HG03439 (cell line): ENCODE data around the gene PPAT.
A peak's percentile ranks its signal among the peaks of the same experiment; 100 is the strongest.
"Not testable (repeated sequence)": the region's sequence is repeated elsewhere in the genome, so short reads cannot be mapped to it uniquely, and the experiment has no call there.

Source experiments
- ATAC-seq: cut with Tn5 transposase; IDR thresholded peaks from one replicate; pipeline ENCODE4 v1.9.1; 2021; ENCODE audit warnings: mild to moderate bottlenecking, moderate library complexity; ENCODE audit not compliant: unreplicated experiment

Gene PPAT

DNA sequence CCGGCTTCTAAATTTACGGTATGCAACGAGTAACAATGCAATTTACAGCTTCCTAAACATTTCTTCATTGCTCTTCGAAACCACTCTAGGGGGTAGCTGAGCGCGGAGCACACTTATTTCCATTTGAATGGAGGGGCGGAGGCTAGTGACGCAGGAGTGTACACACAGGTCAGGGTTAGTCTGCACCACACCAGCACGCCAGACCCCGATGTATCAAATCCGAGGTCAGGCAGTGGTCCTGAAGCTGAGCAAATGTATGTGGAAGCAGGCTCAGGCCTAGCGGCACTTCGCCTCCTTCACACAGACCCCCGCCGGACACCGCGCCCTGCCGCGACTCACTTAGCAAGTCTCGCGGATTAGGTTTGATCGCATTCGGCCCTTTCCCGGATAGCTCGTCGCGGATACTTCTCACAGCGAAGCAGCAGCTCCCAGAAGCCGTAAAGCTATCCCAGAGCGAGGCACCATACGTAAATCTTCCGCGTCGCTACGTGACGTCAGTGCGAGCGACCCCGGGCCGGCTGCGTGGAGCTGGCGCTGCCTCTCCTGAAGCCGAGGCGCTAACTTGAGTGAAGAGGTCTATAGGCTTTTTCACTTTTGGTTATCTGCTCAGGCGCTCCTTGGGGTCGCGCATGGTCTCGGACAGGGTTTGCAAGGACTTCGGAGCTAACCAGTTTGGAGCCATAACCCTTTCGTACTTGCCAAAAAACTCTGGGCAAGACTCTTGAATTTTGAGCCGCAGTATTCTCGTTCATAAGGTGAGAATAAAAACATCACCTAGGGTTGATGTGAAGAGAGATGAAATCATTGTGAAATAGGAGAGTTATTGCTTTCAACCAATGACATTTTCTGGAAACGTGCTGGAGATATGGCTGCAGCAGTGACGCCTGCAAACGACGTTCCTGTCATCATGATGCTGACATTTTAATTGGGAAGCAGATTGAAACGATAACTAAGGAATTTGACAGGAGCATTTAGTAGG is 48.1 kb downstream of the PPAT start, which contains the start of gene AASDH:
AASDH (minus strand) TSS at position 469 of the 979 bp plus-strand sequence. CDS start 3,192 bp downstream, outside the sequence.
- ATAC-seq, result peak; percentile 94

DNA sequence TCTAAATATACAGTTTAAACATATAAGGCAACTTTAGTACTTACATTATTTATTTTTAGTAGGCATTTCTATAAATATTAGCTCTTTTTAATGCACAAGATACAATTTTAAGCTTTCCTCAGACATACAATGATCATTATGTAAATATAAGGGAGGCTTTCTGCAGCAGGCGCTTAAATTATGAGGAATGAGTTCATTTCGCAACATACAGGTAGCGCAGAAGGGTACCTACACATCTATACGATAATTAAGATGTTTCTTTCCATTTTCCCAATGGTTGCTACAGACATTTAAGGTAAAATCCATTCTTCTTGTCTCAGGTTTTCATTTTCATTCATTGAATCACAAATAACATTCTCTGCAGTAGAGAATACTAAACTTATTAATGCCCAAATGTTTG is 49.3 kb downstream of the PPAT start:
- ATAC-seq, result no peak

DNA sequence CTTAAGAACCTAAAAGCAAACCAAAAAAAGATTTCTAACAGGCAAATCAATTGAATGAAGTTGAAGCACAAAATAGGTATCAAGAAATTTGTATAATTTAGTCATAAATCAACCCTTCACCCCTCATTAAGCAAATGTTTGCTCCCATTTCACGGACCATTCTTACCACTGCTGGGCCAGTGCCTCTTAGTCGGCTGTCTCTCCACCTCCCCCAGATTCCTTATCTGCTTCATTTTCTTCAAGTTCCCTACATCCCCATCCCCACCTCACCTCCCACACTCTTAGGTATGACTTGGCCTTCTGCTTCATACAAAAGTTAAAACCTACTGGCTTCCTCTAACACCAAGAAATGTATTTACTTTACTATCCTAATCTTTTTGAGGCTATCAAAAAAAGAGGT is 60.0 kb downstream of the PPAT start:
- no peak for ATAC-seq

DNA sequence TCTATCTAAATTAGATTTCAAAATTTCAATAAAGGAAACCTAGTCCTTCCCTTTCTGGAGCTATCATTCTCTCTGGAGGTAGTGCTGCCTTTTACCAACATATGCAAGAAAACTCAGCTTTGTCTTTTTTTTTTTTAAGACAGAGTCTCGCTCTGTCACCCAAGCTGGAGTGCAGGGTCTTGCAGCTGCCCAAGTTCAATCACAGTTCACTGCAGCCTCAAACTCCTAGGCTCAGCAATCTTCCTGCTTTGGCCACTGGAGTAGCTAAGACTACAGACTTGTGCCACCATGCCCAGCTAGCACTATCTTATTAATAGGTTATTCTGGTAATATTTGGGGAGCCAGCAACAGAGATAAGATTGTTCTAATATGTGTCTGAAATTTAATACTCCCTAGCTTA is 60.5 kb downstream of the PPAT start:
- ATAC-seq, result no peak

DNA sequence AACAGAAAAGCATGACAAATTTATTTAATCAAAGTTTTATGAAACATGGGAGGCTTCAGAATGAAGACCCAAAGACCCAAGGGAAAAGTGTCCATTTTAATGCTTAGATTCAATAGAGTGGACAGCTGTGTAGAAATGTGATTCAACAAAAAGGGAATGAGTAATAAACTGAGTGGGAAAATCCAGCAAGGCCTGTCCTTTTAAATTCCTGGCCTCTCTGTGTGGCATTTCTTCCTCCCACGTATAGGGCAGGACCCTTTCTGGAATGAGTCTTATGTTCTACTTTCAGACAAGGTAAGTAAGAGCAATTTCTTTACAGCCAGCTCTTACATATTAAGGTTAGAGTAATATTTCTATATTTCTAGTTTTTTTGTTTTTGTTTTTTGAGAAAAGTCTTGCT is 62.6 kb downstream of the PPAT start:
- no peak for ATAC-seq

DNA sequence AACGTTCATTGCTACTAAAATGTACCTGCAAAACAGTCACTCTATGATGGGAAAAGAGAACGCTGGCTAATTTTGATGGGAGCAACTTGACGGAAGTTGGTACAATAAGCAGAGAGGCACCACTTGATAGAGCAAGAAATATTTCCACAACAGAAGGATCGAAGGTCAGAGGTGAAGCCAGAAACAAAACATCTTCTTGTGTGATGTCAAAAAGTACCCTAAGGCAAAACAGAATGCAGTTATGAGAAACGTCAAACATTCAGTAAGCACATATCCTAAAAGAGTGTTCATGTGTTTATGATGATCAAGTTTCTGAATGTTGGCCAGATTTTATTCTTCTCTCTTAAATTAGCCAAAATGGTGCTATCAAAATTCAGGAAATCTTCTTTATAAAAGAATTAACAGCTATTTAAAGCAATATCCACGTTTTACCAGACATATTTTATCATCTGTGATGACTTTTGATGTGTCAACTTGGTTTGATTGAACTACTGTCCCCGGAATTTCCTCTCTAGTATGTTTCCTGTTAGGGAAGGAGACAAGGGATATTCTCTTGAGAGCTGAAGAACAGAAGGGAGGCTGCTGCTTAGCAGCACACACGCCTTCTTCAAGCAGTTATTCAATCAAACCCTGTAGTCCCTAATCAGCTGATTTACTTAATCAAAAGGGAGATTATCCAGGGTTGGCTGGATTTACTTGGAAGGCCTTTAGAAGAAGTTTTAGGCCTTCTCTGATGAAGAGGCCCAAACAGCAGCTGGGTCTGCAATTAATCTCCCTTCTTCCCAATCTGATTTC is 63.8 kb downstream of the PPAT start:
- ATAC-seq, result no peak

DNA sequence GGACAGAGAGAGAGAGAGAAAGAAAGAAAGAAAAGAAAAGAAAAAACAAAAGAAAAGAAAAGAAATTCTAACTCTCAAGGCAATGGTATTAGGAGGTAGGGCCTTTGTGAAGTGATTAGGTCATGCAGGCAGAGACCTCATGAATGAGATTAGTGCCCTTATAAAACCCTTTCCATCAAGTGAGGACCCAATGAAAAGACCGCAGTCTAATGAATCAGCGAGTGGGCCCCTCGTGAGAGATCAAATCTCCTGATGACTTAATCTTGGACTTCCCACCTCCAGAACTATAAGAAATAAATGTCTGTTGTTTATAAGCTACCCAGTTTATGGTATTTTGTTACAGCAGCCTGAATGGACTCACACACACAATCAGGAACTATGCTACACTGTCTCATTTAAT is 65.0 kb downstream of the PPAT start:
- no peak for ATAC-seq

DNA sequence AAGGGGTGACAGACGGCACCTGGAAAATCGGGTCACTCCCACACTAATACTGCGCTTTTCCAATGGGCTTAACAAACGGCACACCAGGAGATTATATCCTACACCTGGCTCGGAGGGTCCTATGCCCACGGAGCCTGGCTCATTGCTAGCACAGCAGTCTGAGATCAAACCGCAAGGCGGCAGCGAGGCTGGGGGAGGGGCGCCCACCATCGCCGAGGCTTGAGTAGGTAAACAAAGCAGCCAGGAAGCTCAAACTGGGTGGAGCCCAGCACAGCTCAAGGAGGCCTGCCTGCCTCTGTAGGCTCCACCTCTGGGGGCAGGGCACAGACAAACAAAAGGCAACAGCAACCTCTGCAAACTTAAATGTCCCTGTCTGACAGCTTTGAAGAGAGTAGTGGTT is 72.4 kb downstream of the PPAT start:
- ATAC-seq, result not testable (repeated sequence)

DNA sequence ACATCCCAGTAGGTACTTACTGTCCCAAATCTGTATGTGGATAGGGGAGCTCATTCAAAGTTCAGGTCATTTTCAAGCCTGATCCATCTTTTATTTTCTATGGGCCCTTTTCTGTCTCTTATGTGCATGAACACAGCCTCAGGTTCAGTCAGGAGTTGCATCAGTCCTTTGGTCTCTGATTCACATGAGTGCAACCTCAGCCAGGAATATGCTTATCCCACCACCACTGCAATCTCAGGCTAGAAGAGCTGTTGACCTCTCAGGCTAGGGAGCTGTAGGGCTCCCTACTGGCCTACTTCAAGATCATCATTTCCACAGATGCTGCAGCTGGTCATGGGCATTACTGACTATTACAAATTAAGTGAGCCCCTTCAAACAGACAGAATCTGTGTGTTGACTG is 75.3 kb downstream of the PPAT start:
- ATAC-seq, result no peak

DNA sequence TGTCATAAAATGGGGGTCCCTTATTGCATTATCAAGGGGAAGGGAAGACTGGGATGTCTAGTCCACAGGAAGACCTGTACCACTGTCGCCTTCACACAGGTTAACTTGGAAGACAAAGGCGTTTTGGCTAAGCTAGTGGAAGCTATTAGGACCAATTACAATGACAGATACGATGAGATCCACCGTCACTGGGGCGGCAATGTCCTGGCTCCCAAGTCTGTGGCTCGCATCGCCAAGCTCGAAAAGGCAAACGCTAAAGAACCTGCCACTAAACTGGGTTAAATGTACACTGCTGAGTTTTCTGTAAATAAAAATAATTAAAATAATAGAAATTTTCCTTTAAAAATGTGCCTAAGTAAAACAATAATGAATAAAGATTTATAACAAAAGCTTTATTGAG is 78.8 kb downstream of the PPAT start:
- ATAC-seq, result no peak

DNA sequence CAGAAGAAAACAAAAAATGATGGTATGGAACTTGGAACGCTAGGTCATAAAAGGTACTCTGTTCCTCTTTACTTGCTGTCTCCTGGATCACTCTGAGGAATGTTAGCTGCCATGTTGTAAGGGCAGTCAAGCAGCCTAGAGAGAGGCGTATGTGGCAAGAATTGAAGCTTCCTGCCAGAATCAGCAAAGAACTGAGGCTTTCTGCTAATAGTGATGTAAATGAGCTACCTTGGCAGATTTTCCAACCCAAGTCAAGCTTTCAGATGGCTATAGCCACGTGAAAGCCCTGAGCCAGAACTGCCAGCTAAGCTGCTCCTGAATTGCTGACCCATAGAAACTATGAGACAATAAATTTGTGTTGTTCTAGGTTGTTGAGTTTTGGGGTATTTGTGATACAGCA is 86.8 kb downstream of the PPAT start:
- ATAC-seq, result no peak

DNA sequence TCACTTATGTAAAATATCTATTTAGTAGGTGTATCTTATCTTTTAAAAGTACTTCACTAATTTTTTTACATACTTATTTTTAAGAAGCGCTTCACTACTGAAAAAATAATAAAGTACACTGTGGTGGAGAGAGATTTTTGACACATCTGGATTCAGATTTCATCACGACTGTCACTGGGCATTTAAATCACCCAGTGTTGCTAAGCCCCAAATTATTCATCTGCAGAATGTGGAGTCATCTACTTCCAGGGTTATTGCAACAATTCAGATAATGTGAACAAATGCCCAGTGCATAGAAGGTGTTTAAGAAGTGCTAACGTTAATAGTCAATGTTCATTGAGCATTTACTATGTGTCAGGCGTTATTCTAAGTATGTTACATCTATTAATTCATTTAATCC is 90.0 kb downstream of the PPAT start:
- no peak for ATAC-seq
